OCI-LY7 (cell line): ENCODE results near the gene ITSN2. TPM values are rescaled to one million over a fixed set of nuclear protein-coding genes. Genes with fewer than 3 reads are reported as not detected.
A peak's percentile ranks its signal among the peaks of the same experiment; 100 is the strongest.
"Not testable (repeated sequence)": the region's sequence is repeated elsewhere in the genome, so short reads cannot be mapped to it uniquely, and the experiment has no call there.

Experiments used
- BruUV-seq: library from RNA; stranded (reverse); fragments of 400-500 nt; replicated peaks from 2 replicates; lab custom pipeline; 2021; lab: Mats Ljungman, UMichigan
- CTCF ChIA-PET: fragments of 300-600 bp; sonication (Branson Sonifier 250); formaldehyde crosslinking; loops from one replicate; lab custom pipeline; 2022; ENCODE audit warnings: antibody characterized with exemption; ENCODE audit not compliant: unreplicated experiment; lab: Charles Lee
- POLR2A ChIA-PET: fragments of 300-600 bp; sonication (Branson Sonifier 250); formaldehyde crosslinking; loops from one replicate; lab custom pipeline; 2022; ENCODE audit warnings: antibody characterized with exemption; lab: Charles Lee
- DNase-seq: peaks from one replicate; pipeline ENCODE4 v3.0.0-alpha.2; 2015; ENCODE audit warnings: low spot score
- H2AFZ ChIP-seq: fragments of 200-600 bp; sonication (generic), shearing (Covaris generic); 2 replicates; pipeline ENCODE4 v1.6.1; 2014; ENCODE audit warnings: mild to moderate bottlenecking, antibody characterized with exemption, low read length, moderate library complexity
- H3K27ac ChIP-seq: fragments of 200-600 bp; sonication (generic); 2 replicates; pipeline ENCODE4 v1.5.1; 2014; ENCODE audit warnings: mixed run types, low read depth, mild to moderate bottlenecking, moderate library complexity, low read length, inconsistent platforms; ENCODE audit not compliant: poor library complexity, severe bottlenecking
- H3K36me3 ChIP-seq: fragments of 200-600 bp; sonication (generic); 2 replicates; pipeline ENCODE4 v1.6.1; 2014; ENCODE audit warnings: mild to moderate bottlenecking, antibody characterized with exemption, low read length, moderate library complexity, mixed read lengths; ENCODE audit not compliant: insufficient read depth
- H3K4me1 ChIP-seq: fragments of 200-600 bp; sonication (generic); 2 replicates; pipeline ENCODE4 v1.5.1; 2014; ENCODE audit warnings: mild to moderate bottlenecking, low read length; ENCODE audit not compliant: insufficient read depth, poor library complexity, severe bottlenecking
- H3K4me2 ChIP-seq: fragments of 200-600 bp; sonication (generic); 2 replicates; pipeline ENCODE4 v1.6.1; 2014; ENCODE audit warnings: mild to moderate bottlenecking, low read length
- H3K4me3 ChIP-seq: fragments of 200-600 bp; sonication (generic); 2 replicates; pipeline ENCODE4 v1.5.1; 2014; ENCODE audit warnings: mild to moderate bottlenecking, low read depth, low read length; ENCODE audit not compliant: poor library complexity, severe bottlenecking
- H3K79me2 ChIP-seq: fragments of 200-600 bp; sonication (generic); 2 replicates; pipeline ENCODE4 v1.6.1; 2016; ENCODE audit warnings: low read depth, mild to moderate bottlenecking, low read length, moderate library complexity, mixed read lengths; ENCODE audit not compliant: insufficient read depth
- H3K9me2 ChIP-seq: fragments of 200-600 bp; sonication (generic); 2 replicates; pipeline ENCODE4 v1.6.1; 2016; ENCODE audit warnings: mild to moderate bottlenecking, low read length, mixed read lengths; ENCODE audit not compliant: insufficient read depth
- H3K9me3 ChIP-seq: fragments of 200-600 bp; sonication (generic); 2 replicates; pipeline ENCODE4 v1.6.1; 2014; ENCODE audit warnings: mild to moderate bottlenecking, mixed run types, low read length, mixed read lengths
- H4K20me1 ChIP-seq: fragments of 200-600 bp; sonication (generic); 2 replicates; pipeline ENCODE4 v1.6.1; 2014; ENCODE audit warnings: mild to moderate bottlenecking, antibody characterized with exemption, low read length, moderate library complexity, mixed read lengths; ENCODE audit not compliant: insufficient read depth
- EZH2phosphoT487 ChIP-seq: fragments of 200-600 bp; sonication (generic); IDR thresholded peaks from 2 replicates; pipeline ENCODE4 v1.6.1; 2018; ENCODE audit warnings: low read depth, borderline replicate concordance, mild to moderate bottlenecking, mixed run types, antibody characterized with exemption, low read length, moderate library complexity, mixed read lengths
- intact Hi-C: fragments of 100-400 bp; cut with micrococcal nuclease; formaldehyde crosslinking; loops from one replicate; pipeline ENCODE4 v1.10.0; 2022; ENCODE audit not compliant: unreplicated experiment
- total RNA-seq, 2 experiments: library from RNA; depleted of rRNA in 1 of 2; stranded (reverse); fragments of >200 nt in 1 of 2; shearing (Covaris generic) in 1 of 2; gene quantifications; 2 replicates each; pipeline ENCODE4 v1.2.3, GENCODE V29; 2014 to 2022
- TF ChIP-seq, protein P1 (sequence below): fragments of 200-600 bp; sonication (generic); conservative IDR thresholded peaks from 2 replicates; pipeline ENCODE4 v1.5.1; 2014; ENCODE audit warnings: mild to moderate bottlenecking, antibody characterized with exemption, low read length, moderate library complexity, mixed read lengths

Gene ITSN2
- total RNA-seq, 2 experiments from 2014 or later: 25.4 to 65.7 TPM

GRCh38 chr2:24199968-24200590 is 160.3 kb downstream of the ITSN2 start:
- Histone ChIP-seq H3K36me3 (peaks cover 14% of the 10 kb centered on the region), H3K27ac (no peak overlapping the region), H4K20me1 (no peaks in the 10 kb centered on the region), H3K4me3 (no peak overlapping the region), H3K79me2 (no peaks in the 10 kb centered on the region), H3K4me1 (peaks cover 12% of the 10 kb centered on the region), H3K9me2 (no peaks in the 10 kb centered on the region), H2AFZ (no peak overlapping the region), H3K9me3 (no peaks in the 10 kb centered on the region), H3K4me2 (0 out of 2 replicates have a peak overlapping the region, but pooled peaks have one; percentile 35)
- TF ChIP-seq, protein P1, sequence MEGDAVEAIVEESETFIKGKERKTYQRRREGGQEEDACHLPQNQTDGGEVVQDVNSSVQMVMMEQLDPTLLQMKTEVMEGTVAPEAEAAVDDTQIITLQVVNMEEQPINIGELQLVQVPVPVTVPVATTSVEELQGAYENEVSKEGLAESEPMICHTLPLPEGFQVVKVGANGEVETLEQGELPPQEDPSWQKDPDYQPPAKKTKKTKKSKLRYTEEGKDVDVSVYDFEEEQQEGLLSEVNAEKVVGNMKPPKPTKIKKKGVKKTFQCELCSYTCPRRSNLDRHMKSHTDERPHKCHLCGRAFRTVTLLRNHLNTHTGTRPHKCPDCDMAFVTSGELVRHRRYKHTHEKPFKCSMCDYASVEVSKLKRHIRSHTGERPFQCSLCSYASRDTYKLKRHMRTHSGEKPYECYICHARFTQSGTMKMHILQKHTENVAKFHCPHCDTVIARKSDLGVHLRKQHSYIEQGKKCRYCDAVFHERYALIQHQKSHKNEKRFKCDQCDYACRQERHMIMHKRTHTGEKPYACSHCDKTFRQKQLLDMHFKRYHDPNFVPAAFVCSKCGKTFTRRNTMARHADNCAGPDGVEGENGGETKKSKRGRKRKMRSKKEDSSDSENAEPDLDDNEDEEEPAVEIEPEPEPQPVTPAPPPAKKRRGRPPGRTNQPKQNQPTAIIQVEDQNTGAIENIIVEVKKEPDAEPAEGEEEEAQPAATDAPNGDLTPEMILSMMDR: no peak
- no peak for TF ChIP-seq EZH2phosphoT487
- BruUV-seq: no TSS peak
- ChIA-PET CTCF (no interaction called here), POLR2A (no interaction called here)
- intact Hi-C loops: no loop called here
- DNase-seq: no peak

DNA sequence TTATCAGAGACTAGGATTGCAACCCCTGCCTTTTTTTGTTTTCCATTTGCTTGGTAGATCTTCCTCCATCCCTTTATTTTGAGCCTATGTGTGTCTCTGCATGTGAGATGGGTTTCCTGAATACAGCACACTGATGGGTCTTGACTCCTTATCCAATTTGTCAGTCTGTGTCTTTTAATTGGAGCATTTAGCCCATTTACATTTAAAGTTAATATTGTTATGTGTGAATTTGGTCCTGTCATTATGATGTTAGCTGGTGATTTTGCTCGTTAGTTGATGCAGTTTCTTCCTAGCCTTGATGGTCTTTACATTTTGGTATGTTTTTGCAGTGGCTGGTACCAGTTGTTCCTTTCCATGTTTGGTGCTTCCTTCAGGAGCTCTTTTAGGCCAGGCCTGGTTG is 163.1 kb downstream of the ITSN2 start:
- peaks cover 12% of the 10 kb centered on the region for H3K4me1 ChIP-seq
- CTCF ChIA-PET, H4K20me1 ChIP-seq, DNase-seq, H3K4me2 ChIP-seq, BruUV-seq, intact Hi-C loops, H3K79me2 ChIP-seq, H3K9me3 ChIP-seq, H3K36me3 ChIP-seq, H3K4me3 ChIP-seq, H3K27ac ChIP-seq, H2AFZ ChIP-seq, H3K9me2 ChIP-seq, POLR2A ChIA-PET: not testable (repeated sequence)

GRCh38 chr2:24191848-24192247 is 168.5 kb downstream of the ITSN2 start:
- Histone ChIP-seq H3K9me3 (no peaks in the 10 kb centered on the region), H4K20me1 (no peaks in the 10 kb centered on the region), H3K9me2 (no peaks in the 10 kb centered on the region), H3K27ac (no peak overlapping the region), H3K4me3 (no peak overlapping the region), H3K36me3 (no peaks in the 10 kb centered on the region), H3K79me2 (no peaks in the 10 kb centered on the region), H3K4me1 (no peaks in the 10 kb centered on the region), H2AFZ (no peak overlapping the region), H3K4me2 (no peak overlapping the region)
- BruUV-seq: no TSS peak
- ChIA-PET CTCF (no interaction called here), POLR2A (interaction anchor here (0.6 kb wide), 1 partner anchor 204 kb away, joined by 3 read pairs; no protein-coding TSS in a partner anchor)
- TF ChIP-seq, protein P1: no peak
- no peak for TF ChIP-seq EZH2phosphoT487
- DNase-seq: no peak
- intact Hi-C loops: no loop called here
